CMK (cell line): ENCODE data around the gene SH3RF3.

Experiments
- DNase-seq: peaks from one replicate; pipeline ENCODE4 v3.0.0-alpha.2; 2010; ENCODE audit warnings: low read depth

SH3RF3 gene

DNA sequence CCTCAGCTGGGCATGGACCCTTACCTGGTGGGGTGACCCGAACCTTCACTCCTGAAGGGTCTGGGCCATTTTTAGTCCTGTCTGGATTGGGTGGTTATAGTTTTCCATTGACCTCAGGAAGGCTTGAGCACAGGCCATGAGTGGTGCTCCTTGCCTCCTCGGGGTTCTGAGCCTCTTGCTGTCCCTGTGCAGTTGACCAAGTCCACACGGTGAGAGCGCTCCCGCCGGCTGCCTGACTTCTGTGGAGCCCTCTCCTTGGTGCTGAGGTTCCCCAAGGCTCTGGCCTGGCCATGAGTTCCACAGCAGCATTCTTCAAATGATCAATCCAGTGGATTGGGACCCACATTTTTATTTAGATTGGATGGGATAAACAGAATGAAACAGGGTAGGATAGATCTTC lies 325.3 kb downstream of the SH3RF3 start:
- DNase-seq, result no peak

DNA sequence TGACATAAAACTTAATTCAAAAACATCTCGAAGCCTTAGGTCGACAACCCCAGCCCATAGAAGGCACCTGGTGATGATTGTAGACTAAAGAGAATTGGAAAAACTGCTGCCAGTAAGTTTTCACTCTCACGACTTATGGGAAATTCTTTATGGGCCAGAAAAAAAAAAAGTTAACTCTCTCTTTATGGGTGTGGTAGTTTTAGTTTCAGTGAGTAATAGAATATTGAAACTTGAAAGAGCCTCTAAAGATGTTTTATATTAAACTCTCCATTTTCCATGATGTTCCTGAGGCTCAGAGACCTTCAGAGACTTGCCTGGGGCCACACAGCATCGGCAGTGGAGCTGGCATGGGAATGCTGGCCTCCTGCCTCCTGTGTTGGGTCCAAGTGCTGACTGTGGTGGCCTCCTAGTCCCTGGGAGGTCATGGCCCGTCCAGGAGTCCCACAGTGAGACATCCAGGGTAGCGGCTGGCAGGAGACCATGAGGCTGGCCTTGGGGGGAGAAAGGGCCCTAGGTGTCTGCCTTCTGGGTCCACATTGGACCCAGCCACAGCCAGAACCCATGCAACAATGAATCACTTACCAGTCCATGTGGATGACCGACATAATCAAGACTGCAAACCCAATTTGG lies 325.9 kb downstream of the SH3RF3 start:
- DNase-seq, result no peak

DNA sequence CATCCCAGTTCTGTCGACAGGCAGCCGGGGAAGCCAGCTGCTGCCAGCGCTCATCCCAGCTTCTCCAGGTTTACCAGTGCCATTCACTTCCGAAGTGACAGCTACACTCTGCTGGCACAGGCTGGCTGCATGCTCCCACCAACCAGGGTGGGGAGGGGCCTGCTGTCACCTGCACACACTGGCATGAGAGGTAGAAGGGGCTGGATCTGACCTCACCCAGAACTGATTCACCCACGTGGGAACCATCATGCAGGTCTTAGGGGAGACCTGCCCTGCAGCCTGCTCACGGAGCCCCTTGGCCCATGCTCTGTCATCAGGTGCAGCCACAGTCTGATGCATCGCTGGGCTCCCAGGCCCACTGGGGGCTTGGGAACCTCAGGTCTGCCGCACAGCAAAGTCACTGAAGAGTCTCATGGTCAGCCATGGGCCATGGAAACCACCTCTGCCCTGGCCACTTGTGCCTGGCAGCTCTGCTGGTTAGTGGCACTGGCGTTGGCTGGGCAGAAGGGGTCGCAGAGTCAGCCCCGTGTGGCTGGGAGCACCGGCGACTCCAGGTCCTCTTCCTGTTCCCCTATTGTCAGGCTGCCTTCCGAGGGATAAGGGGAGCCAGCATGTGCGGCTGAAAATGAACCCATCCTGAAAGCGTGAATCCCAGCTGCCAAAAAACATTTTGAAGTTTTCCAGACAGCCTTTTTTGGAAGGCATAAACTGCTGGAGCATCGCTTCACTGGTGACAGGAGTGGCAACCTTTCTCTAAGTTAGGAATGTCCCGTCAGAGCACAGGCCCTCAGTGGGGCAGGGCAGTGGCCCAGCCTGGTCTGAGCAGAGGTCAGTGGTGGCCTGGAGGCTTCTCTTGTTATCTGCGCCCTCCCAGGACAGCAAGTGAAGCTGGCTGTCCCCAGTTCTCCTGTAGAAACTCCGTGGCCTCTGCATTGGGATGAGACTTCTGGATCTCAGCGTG lies 327.0 kb downstream of the SH3RF3 start:
- no peak for DNase-seq

GRCh38 chr2:109456776-109457175 lies 327.8 kb downstream of the SH3RF3 start:
- no peak for DNase-seq

GRCh38 chr2:109457366-109457765 lies 328.4 kb downstream of the SH3RF3 start:
- DNase-seq, result no peak

GRCh38 chr2:109457794-109458193 lies 328.8 kb downstream of the SH3RF3 start:
- no peak for DNase-seq

DNA sequence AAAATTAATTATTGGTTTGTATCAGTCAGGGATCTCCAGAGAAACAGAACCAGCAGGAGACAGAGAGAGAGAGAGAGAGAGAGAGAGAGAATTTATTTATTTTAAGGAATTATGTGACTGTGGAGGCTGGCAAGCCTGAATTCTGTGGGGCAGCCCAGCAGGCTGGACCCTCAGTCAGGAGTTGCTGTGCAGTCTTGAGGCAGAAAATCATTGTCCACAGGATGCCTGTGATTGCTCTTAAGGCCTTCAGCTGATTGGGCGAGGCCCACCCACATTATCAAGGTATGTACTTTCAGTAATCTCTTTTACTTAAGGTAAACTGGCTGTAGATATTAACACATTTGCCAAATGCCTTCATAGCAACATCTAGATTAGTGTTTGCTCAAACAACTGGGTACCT lies 329.5 kb downstream of the SH3RF3 start:
- no peak for DNase-seq

- no peak for DNase-seq
Observed at GRCh38 chr2:109459485-109459884, 330.5 kb downstream of the SH3RF3 start.

- no peak for DNase-seq
Observed at GRCh38 chr2:109460553-109461324, 331.7 kb downstream of the SH3RF3 start.

DNA sequence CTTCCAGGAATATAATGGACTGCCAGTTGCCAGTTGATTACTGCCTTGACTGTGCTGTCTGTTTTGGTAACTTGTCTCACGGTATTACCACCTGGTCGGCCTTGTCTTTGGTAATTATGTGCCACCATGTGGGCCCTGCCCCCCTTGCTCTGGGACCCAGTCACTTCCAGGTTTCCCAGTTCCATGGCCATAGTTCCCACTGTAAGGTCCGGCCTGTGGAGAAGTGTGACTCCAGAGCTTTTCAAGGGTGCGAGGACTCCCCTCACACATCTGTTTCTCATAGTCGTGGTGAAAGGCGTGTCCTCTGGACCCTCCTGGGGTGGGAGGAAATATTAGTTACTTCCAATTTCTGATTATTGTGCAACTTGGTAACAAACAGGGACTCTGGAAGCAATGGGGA lies 334.2 kb downstream of the SH3RF3 start:
- DNase-seq, result no peak

GRCh38 chr2:109463891-109464290 lies 334.9 kb downstream of the SH3RF3 start:
- no peak for DNase-seq

DNA sequence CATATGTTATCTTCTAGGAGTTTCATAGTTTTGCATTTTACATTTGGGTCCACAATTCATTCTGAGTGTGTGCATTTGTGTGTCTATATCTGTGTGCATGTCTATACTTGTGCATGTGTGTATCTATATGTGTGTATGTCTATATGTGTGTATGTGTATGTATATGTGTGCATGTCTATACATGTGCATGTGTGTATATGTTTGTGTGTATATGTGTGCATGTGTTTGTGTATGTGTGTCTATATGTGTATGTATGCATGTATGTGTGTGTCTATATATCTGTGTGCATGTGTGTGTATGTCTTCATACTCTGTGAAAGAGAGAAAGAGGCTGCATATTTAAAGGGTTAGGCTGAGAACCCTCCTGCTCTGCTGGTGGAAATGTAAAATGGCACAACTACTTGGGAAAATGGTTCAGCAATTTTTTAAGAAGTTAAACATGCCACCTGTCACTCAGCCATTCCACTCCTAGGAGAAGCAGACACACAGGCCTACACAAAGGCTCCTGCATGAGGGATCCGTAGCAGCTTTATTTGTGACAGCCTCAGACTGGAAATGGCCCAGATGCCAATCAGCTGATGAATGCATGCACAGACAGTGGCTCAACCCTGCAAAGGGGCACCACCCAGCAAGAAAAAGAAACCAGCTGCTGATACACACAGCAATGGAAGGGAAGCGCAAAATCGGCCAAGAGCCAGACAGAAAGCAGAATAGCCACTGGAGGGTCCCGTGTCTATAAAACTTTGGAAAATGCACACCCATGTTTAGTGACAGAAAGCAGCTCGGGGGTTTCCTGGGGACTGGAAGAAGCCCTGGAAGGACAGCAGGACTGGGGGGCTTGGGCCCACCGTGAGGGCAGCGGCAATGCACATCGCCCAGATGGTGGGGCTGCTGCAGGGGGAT lies 337.9 kb downstream of the SH3RF3 start:
- DNase-seq, result no peak

DNA sequence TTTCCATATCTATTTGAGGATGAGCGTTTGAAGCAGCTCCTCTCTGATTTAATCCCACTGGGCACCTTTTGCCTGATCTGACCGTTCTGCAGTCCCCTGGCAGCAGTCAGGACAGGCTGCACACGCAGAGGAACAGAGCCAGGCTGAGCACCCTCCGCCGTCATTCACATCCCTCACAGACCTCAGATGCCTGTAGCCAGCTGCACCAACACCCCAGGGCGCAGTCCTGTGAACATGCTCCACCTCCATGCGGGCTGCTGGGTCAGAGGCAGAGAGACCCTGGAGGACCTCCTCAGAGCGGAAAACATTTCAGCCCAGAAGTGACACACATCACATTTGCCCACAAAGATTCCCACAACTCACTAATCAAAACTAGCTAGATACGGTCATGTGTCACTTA lies 338.7 kb downstream of the SH3RF3 start:
- no peak for DNase-seq

GRCh38 chr2:109468893-109469292 lies 339.9 kb downstream of the SH3RF3 start:
- no peak for DNase-seq

- DNase-seq, result no peak
Observed at GRCh38 chr2:109471658-109472057, 342.7 kb downstream of the SH3RF3 start.

- DNase-seq, result no peak
Observed at GRCh38 chr2:109472331-109472959, 343.4 kb downstream of the SH3RF3 start.

DNA sequence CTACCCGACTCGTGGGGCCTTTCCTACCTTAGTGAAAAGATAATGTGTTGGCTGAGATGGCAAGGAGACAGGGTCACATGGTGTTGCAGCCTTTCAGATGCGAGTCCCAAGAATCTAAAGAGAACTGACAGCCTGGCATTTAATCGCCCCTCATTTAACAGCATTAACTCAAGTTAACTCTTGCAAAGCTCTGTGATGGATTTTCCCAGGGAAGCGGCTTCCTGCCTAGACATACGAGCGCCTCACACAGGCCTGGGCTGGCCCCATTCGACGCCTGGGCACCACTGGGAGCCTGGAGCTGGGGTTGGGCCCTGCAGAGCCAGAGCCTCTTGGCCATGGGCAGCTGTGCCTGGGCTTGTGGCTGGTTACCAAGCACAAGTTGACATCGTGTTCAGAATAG lies 344.0 kb downstream of the SH3RF3 start:
- DNase-seq, result no peak

- DNase-seq, result no peak
Observed at GRCh38 chr2:109473616-109474318, 344.8 kb downstream of the SH3RF3 start.

DNA sequence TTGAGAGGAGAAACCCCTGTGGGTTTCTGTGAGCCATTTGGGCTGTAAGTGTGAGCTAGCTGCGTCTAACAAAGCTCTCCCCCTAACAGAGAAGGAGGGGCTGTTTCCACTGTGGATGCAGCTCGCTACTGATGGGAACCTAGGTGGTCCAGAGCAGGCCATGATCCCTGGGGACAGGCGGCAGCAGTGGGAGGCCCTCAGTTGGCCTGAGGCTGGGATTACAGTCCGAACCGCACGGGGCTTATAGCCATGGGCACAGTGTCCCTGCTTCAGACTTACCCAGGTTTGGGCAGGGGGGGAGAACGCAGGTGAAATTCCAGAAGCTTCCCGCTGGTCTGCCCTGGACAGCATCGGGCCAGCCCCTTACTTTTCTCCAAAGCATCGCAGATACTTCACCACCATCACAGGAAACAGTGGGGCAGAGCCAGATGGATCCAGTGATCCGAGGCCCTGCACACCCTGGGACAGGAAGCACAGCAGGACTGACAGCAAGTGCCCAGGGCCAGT lies 345.4 kb downstream of the SH3RF3 start:
- no peak for DNase-seq

DNA sequence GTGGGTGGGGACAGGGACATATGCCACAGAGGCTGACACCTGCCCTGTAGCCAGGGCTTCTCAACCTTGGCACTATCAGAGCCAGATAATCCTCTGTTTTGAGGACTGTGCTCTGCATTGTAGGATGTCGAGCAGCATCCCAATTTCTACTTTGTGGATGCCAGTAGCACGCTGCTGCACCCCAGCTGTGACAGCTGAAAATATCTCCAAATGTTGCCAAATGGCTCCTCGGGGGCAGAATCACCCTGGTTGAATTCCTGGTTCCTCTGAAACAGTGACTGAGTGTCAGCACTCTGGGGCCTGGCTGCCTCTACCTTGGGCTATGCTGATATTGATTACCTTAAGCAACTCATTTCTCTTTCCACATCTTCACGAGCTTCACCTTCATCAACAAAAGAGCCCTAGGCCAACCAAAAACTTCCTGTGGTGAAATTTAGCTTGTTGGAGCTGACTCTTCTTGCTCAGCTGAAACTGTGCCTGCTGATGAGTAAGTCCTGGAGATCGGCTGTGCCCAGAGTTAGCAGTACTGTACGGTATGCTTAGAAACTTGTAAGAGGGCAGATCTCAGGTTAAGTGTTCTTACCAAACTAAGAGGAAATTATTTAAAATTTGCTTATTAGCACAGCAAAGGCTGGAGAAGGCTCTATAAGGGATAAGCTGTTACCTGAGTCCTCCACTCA lies 346.7 kb downstream of the SH3RF3 start:
- DNase-seq, result no peak
